Measurements from ENCODE around the gene OR8D1. TPM values are rescaled to one million over a fixed set of nuclear protein-coding genes. Genes with fewer than 3 reads are reported as not detected.

Gene OR8D1
- not detected for total RNA-seq

DNA sequence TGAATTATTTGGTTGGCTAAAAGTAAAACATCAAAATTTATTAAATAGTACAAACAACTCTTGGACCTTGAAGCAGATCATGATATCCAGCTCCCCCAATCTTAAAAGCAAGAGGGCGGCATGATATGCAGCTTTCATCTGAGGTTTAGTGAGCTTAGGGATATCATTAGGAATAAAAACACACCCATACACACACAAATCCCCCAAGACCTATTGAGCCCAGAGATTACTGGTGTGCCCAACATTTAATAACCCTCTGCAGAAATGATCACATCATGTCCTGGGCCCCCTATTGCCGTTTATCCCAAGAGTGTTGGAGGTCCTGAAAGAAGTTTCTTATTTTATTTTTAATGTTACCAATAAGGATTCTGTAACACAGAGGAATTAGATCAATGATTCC is at the start of gene OR8D1:
Gene OR8D1, minus strand, starts transcription at position 101 of the 400 bp plus-strand sequence. CDS start 3,183 bp downstream, outside the sequence.

DNA sequence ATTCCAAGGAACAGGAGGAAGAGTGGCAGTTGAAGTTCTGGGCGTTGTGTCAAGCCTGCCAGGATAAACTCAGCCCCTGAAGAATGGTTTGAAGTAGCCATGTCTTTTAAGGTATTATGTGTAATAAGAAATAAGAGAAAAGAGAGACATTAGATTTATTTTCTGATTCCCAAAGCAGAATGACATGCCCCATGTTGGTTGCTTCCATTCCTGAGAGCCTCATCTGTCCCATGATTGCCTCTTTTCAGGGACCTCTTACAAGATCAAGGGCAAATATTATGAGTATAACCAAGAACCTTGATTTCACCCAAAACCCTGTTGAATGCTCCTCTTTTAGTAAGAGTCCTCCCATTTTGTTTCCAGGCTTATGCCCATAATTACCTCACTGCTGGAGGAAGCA is 6.3 kb upstream of the OR8D1 start, which contains the start of gene OR8D2:
Gene OR8D2, minus strand, starts transcription at position 101 of the 400 bp plus-strand sequence. Its CDS starts 0 bp downstream, at position 101.

DNA sequence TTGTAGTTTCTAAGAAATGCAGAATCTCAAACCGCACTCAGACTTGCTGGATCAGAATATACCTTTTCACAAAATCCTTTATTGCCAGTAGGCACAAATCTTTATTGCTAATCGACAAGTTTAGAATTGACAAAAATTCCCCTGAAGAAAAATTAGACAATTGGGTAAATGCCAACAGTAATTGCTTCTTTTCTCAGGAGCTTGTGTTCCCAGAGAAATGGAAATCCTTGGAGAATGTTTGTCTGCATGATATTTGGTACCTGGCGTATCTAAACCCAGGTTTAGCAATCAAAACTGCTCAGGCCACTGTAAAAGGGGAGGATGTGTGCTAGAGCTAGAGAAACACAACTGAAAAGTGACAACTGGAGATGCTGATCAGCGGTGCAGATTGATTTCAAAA is 57.7 kb downstream of the OR8D1 start, which contains the start of gene OR8G5:
Gene OR8G5, plus strand, starts transcription at position 301 of the 400 bp plus-strand sequence. CDS start 8,556 bp downstream, outside the sequence.

Other genes starting within 250 kb of the OR8D1 start
- gene VWA5A, start 198.5 kb downstream of the OR8D1 start, total RNA-seq, result 23.7 TPM
- not detected for gene OR10D3, start 130.6 kb downstream of the OR8D1 start, total RNA-seq
- not detected for gene OR8G1, start 72.9 kb downstream of the OR8D1 start, total RNA-seq
- gene OR8G5, start 57.6 kb downstream of the OR8D1 start, total RNA-seq, result not detected
- gene OR8D2, start 6.2 kb upstream of the OR8D1 start, total RNA-seq, result not detected
- gene OR8B2, start 70.5 kb upstream of the OR8D1 start, total RNA-seq, result not detected
- not detected for gene OR8B3, start 85.1 kb upstream of the OR8D1 start, total RNA-seq
- gene OR8B4, start 110.9 kb upstream of the OR8D1 start, total RNA-seq, result not detected
- gene OR8B8, start 131.7 kb upstream of the OR8D1 start, total RNA-seq, result not detected
- gene OR8B12, start 229.7 kb upstream of the OR8D1 start, total RNA-seq, result not detected